Stomach smooth muscle (tissue), 2 donors: ENCODE results near the gene DMRTB1.

ENCODE experiments used
- H3K27ac ChIP-seq: one replicate; pipeline ENCODE4 v1.7.0; 2013; ENCODE audit warnings: mild to moderate bottlenecking, low read length, inconsistent platforms
- H3K27me3 ChIP-seq, 2 donors: one replicate each; pipeline ENCODE4 v1.7.0; 2013; ENCODE audit warnings: low read length in 2 of 2; ENCODE audit not compliant: insufficient read depth in 2 of 2, control insufficient read depth in 1 of 2
- H3K36me3 ChIP-seq, 2 donors: one replicate each; pipeline ENCODE4 v1.7.0; 2013; ENCODE audit warnings: low read length in 2 of 2; ENCODE audit not compliant: control insufficient read depth in 2 of 2, insufficient read depth in 2 of 2
- H3K4me1 ChIP-seq: one replicate; pipeline ENCODE4 v1.7.0; 2013; ENCODE audit warnings: low read length; ENCODE audit not compliant: control insufficient read depth, insufficient read depth
- H3K4me3 ChIP-seq, 2 donors: one replicate each; pipeline ENCODE4 v1.7.0; 2013; ENCODE audit warnings: low read length in 2 of 2
- H3K9ac ChIP-seq, 2 donors: one replicate each; pipeline ENCODE4 v1.7.0; 2013; ENCODE audit warnings: low read length in 2 of 2, mild to moderate bottlenecking in 1 of 2
- H3K9me3 ChIP-seq, 2 donors: one replicate each; pipeline ENCODE4 v1.7.0; 2013; ENCODE audit warnings: low read length in 2 of 2; ENCODE audit not compliant: control insufficient read depth in 2 of 2
- donor health status: healthy.
- donor health status: Pancreatic carcinoma.

DMRTB1 gene

GRCh38 chr1:53450225-53450624 lies 9.0 kb upstream of the DMRTB1 start:
- Histone ChIP-seq H3K4me3 (no peak overlapping the region), H3K4me1 (no peaks in the 10 kb centered on the region), H3K27me3 (peaks cover 3% of the 10 kb centered on the region in 2 donors), H3K9ac (no peak overlapping the region), H3K27ac (no peak overlapping the region), H3K36me3 (no peaks in the 10 kb centered on the region), H3K9me3 (no peaks in the 10 kb centered on the region)

DNA sequence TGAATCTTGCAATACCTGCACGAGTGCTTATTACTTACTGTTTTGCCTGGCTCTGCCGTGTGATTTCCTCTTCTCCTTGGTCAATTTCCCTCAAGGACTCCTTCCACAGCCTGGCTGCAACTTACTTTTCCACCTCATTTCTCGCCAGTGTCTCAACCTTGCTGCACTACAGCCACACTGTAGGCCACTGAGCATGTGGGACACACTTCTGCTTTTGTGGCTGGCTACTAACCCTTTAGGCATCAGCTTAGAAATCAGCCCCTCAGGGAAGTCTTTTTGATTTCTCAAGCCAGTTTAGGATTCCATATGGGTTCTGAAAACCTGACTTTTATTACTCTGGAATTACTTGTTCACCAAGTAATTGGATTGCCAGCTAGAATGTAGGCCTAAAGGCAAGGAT lies 5.2 kb upstream of the DMRTB1 start:
- Histone ChIP-seq H3K4me3 (no peak overlapping the region), H3K4me1 (no peaks in the 10 kb centered on the region), H3K36me3 (no peaks in the 10 kb centered on the region), H3K9me3 (no peaks in the 10 kb centered on the region), H3K27ac (no peak overlapping the region), H3K27me3 (peaks cover 2 to 6% of the 10 kb centered on the region in 2 donors), H3K9ac (no peak overlapping the region)

DNA sequence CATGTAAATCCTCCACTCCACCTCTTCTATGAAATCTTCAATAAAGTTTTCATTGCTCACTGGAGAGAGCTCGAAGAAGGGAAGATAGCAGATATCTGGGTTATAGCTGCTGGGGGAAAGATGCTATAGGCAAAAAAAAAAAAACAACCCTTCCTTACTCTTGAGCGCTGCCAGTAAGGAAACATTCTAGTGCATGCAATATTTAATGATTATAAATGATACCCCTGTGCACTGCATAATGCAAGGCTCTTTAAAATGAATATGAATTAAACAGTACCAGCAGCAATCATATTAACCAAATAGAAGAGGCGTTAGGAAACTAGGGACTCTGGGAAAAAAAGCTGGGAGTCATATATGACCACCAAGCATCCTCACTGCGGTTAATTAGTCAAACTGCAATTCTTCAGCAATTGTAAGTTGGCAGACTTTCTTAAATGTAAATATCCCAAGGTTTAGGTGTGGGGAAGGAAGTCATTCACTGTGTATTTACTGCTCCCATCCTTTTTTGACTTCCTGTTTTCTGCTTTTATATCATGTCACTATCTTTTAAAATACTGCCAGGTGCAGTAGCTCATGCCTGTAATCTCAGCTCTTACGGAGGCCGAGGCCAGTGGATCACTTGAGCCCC lies 3.7 kb upstream of the DMRTB1 start:
- Histone ChIP-seq H3K4me1 (no peaks in the 10 kb centered on the region), H3K4me3 (no peak overlapping the region), H3K27ac (no peak overlapping the region), H3K9me3 (no peaks in the 10 kb centered on the region), H3K9ac (no peak overlapping the region), H3K36me3 (no peaks in the 10 kb centered on the region), H3K27me3 (peaks cover 0 to 6% of the 10 kb centered on the region in 2 donors)

DNA sequence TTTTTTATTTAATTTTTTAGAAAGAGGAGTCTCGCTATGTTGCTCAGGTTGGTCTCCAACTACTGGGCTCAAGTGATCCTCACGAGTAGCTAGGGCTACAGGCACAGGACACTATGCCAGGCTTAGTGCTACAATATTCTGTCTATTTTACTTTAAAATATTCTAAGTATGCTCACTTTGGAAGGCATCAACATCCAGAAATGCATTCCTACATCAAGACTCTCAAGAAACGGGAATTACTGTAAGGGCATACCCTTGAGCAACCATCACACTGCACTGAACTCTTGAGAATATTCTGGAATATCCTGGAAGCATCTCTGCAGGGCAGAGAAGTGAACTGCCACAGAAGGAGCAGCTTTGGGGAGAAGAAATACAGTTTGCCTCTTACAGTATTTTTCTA lies 565 bp upstream of the DMRTB1 start:
- no peaks in the 10 kb centered on the region for H3K4me1 ChIP-seq
- H3K27ac ChIP-seq = no peak overlapping the region
- no peaks in the 10 kb centered on the region for H3K36me3 ChIP-seq
- H3K4me3 ChIP-seq = no peak overlapping the region
- no peak overlapping the region for H3K9ac ChIP-seq
- peaks cover 0 to 6% of the 10 kb centered on the region in 2 donors for H3K27me3 ChIP-seq
- H3K9me3 ChIP-seq = no peaks in the 10 kb centered on the region

DNA sequence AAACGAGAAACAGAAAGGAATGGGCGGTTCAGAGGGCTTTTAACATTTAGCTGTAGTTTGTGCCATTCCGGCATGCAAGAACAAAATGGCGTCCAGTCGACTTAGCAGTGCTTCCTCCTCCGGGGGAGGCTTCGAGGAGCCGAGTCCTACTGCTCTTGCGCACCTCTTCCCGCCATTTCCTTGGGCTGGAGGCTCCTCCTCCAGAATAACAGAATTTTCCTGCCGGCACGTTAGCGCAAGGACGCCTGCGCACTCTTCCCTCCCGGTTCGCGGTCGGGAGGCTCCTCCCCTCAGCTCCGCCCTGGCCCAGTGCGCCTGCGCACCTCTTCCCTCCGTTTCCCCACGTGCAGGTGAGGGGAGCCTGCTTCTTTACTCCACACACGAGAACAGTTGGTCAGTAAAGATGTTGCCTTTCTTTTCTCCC lies 1.0 kb downstream of the DMRTB1 start:
- H3K36me3 ChIP-seq = no peaks in the 10 kb centered on the region
- H3K4me3 ChIP-seq = no peak overlapping the region
- no peak overlapping the region for H3K9ac ChIP-seq
- H3K4me1 ChIP-seq = no peaks in the 10 kb centered on the region
- H3K9me3 ChIP-seq = no peaks in the 10 kb centered on the region
- no peak overlapping the region for H3K27ac ChIP-seq
- H3K27me3 ChIP-seq = peaks cover 0 to 3% of the 10 kb centered on the region in 2 donors

GRCh38 chr1:53460666-53461322 lies 1.6 kb downstream of the DMRTB1 start:
- Histone ChIP-seq H3K4me3 (no peak overlapping the region), H3K4me1 (no peaks in the 10 kb centered on the region), H3K36me3 (no peaks in the 10 kb centered on the region), H3K27ac (no peak overlapping the region), H3K27me3 (peaks cover 0 to 2% of the 10 kb centered on the region in 2 donors), H3K9ac (no peak overlapping the region), H3K9me3 (no peaks in the 10 kb centered on the region)

- no peak overlapping the region for H3K9ac ChIP-seq
- H3K4me1 ChIP-seq = no peaks in the 10 kb centered on the region
- H3K36me3 ChIP-seq = no peaks in the 10 kb centered on the region
- H3K27me3 ChIP-seq = no peaks in the 10 kb centered on the region
- H3K9me3 ChIP-seq = no peaks in the 10 kb centered on the region
- H3K4me3 ChIP-seq = no peak overlapping the region
- no peak overlapping the region for H3K27ac ChIP-seq
Observed at GRCh38 chr1:53461323-53462044, 2.3 kb downstream of the DMRTB1 start.

GRCh38 chr1:53462193-53462592 lies 3.0 kb downstream of the DMRTB1 start:
- no peak overlapping the region for H3K4me3 ChIP-seq
- no peaks in the 10 kb centered on the region for H3K27me3 ChIP-seq
- H3K27ac ChIP-seq = no peak overlapping the region
- H3K36me3 ChIP-seq = no peaks in the 10 kb centered on the region
- no peaks in the 10 kb centered on the region for H3K9me3 ChIP-seq
- no peak overlapping the region for H3K9ac ChIP-seq
- no peaks in the 10 kb centered on the region for H3K4me1 ChIP-seq

DNA sequence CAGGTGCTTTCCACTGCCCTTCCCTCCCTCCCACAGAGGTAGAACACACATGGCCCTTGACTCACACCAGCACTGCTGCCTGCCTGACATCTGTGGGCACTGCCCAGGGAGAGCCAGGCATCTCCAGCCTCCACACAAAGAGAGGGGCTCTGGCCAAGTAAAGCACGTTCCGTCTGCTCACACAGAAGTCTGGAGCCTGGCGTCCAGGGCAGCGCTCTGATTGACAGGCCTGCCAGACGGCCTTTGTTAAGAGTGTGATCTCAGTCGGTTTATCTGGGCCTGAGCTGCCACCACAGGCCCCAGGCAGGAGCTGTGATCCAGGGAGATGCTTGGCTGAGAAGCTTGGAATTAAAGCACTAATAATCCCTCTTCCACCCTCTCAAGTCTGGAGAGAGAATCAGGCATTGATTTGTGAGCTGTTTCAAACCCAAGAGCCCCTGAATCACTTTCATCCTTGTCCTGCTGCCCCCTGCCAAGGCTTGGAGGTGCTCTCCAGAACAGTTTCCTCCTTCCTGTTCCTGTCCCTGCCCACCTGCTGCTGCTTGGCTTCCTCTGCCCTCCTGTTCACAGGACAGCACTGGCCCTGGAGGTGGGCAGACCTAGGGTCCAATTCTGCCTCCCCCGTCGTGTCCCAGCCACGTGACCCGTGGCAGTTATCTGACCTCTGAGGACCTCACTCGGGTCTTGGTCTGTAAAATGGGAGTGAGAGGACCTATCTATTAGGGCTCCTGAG lies 3.7 kb downstream of the DMRTB1 start:
- H3K9ac ChIP-seq = no peak overlapping the region
- no peaks in the 10 kb centered on the region for H3K4me1 ChIP-seq
- H3K27ac ChIP-seq = no peak overlapping the region
- H3K27me3 ChIP-seq = no peaks in the 10 kb centered on the region
- H3K9me3 ChIP-seq = no peaks in the 10 kb centered on the region
- H3K36me3 ChIP-seq = no peaks in the 10 kb centered on the region
- H3K4me3 ChIP-seq = no peak overlapping the region

DNA sequence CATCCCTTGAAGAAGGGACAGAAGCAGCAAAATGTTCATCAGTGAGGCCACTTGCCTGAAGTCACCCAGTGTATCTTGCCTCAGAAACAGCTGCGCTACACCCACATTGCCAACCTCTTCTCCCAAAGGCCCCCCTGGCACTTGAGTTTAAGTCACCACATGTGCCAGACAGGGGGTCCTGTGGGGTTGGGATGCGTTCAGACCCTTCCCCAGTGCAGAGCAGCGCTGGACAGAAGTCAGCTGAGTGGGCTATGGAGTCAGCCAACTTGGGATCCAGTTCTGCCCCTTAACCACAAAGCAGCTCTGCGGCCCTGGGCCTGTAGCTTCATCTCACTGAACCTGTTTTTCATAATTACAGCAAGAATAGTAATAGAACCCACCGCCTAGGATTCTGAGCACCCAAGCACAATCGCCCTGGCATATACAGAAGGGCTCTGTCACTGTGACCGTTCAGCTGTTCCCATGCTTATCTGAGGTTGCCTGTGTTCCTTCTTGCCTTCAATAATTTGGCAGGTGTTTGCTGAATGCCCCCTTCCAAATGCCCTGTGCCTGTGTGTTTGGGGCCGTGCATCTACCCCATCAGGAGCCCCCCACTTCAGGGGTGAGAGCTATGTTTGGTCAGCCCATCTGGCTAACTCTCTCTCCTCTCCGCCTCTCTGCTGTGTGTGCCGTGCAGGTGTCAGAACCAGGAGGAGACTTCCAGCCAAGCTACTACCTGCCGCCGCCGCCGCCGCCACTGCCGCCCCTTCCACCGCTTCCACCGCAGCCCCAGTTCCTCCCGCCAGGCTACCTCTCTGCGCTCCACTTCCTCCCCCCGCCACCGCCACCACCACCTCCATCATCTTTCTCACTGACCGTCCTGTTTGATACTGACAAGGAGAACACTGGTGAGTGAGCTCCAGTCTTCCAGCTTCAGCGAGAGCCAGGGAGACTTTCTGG lies 5.0 kb downstream of the DMRTB1 start:
- H3K36me3 ChIP-seq = no peaks in the 10 kb centered on the region
- no peak overlapping the region for H3K4me3 ChIP-seq
- H3K9ac ChIP-seq = no peak overlapping the region
- H3K27ac ChIP-seq = no peak overlapping the region
- H3K27me3 ChIP-seq = no peaks in the 10 kb centered on the region
- H3K9me3 ChIP-seq = no peaks in the 10 kb centered on the region
- H3K4me1 ChIP-seq = no peaks in the 10 kb centered on the region
